Liver (tissue), 3 donors: ENCODE results near the gene EXOC4.

Experiments used
- ATF3 ChIP-seq: IDR thresholded peaks from 2 replicates; pipeline ENCODE4 v1.6.1; 2016; ENCODE audit warnings: antibody characterized with exemption
- CTCF ChIP-seq: fragments of 150-350 bp; IDR thresholded peaks from 2 replicates; pipeline ENCODE4 v1.5.1; 2017; ENCODE audit warnings: improper control_type of control experiment, low read depth, low read length; ENCODE audit not compliant: missing input control
- FOXA2 ChIP-seq: IDR thresholded peaks from 2 replicates; pipeline ENCODE4 v1.6.1; 2016; ENCODE audit warnings: antibody characterized with exemption
- JUND ChIP-seq, 2 donors: IDR thresholded peaks; 2 replicates each; pipeline ENCODE4 v1.6.1; 2016; ENCODE audit warnings: antibody characterized with exemption in 2 of 2
- MAX ChIP-seq: IDR thresholded peaks from 2 replicates; pipeline ENCODE4 v1.6.1; 2016; ENCODE audit warnings: antibody characterized with exemption
- REST ChIP-seq: IDR thresholded peaks from 2 replicates; pipeline ENCODE4 v1.6.1; 2016; ENCODE audit warnings: antibody characterized with exemption, mild to moderate bottlenecking
- TAF1 ChIP-seq: conservative IDR thresholded peaks from 2 replicates; pipeline ENCODE4 v1.6.1; 2016; ENCODE audit warnings: antibody characterized with exemption, mild to moderate bottlenecking
- ZBTB33 ChIP-seq: IDR thresholded peaks from 2 replicates; pipeline ENCODE4 v1.6.1; 2016; ENCODE audit warnings: antibody characterized with exemption
- donor health status: healthy.
- donor health status: healthy.

- TF ChIP-seq JUND (IDR thresholded peaks at IDR 0.05) = no peak
- no peak for TF ChIP-seq REST
- no peak for TF ChIP-seq MAX
- TF ChIP-seq ZBTB33 = no peak
- no peak for TF ChIP-seq ATF3
- TF ChIP-seq CTCF = no peak
- TF ChIP-seq TAF1 = no peak
- TF ChIP-seq FOXA2 = no peak
Measured at GRCh38 chr7:133348250-133348649, 95.4 kb downstream of the EXOC4 start.
